Activated naive CD4-positive, alpha-beta T cell treated with anti-CD3 and anti-CD28 coated beads, Interleukin-2, amount 10 ng/mL, durations not matched to agents 7 days and 5 days (primary cell): ENCODE measurements around the gene KLHL35.

Source experiments
- CTCF ChIA-PET: fragments of 350-600 bp; sonication (Branson Sonifier 250); formaldehyde crosslinking; loops from one replicate; lab custom pipeline; 2021; ENCODE audit warnings: antibody characterized with exemption; lab: Charles Lee
- DNase-seq: peaks from one replicate; pipeline ENCODE4 v3.0.0-alpha.2; 2020
- H3K27ac Mint-ChIP-seq: one replicate; pipeline ENCODE4 v1.8.0; 2021; ENCODE audit warnings: mild to moderate bottlenecking, moderate library complexity, mixed read lengths
- H3K27me3 Mint-ChIP-seq: one replicate; pipeline ENCODE4 v1.8.0; 2021; ENCODE audit warnings: mild to moderate bottlenecking, mixed read lengths
- H3K36me3 Mint-ChIP-seq: one replicate; pipeline ENCODE4 v1.8.0; 2021; ENCODE audit warnings: mixed read lengths
- H3K4me1 Mint-ChIP-seq: one replicate; pipeline ENCODE4 v1.8.0; 2021; ENCODE audit warnings: mixed read lengths
- H3K4me3 Mint-ChIP-seq: one replicate; pipeline ENCODE4 v1.8.0; 2021; ENCODE audit warnings: mild to moderate bottlenecking, moderate library complexity, mixed read lengths
- H3K9me3 Mint-ChIP-seq: one replicate; pipeline ENCODE4 v1.8.0; 2021; ENCODE audit warnings: mixed read lengths

The KLHL35 gene

DNA sequence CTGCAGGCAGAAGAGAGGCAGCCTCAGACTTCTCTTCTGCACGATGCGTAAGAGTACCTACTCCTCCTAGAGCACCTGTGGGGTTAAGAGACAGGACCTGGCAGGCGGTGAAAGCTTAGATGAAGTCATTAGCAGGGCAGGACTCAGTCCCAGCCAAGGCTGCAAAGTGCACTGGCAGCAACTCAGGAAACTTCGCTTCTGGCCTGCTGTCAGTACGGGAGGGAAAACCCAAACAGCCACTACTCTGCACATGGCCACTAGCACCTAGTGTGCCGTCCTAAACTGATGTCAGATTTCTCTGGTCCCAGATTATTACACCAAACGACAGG is 8.8 kb upstream of the KLHL35 start:
- CTCF ChIA-PET = interaction anchor here (1.5 kb wide), 1 partner anchor 91 kb away, joined by 5 read pairs; no protein-coding TSS in a partner anchor

DNA sequence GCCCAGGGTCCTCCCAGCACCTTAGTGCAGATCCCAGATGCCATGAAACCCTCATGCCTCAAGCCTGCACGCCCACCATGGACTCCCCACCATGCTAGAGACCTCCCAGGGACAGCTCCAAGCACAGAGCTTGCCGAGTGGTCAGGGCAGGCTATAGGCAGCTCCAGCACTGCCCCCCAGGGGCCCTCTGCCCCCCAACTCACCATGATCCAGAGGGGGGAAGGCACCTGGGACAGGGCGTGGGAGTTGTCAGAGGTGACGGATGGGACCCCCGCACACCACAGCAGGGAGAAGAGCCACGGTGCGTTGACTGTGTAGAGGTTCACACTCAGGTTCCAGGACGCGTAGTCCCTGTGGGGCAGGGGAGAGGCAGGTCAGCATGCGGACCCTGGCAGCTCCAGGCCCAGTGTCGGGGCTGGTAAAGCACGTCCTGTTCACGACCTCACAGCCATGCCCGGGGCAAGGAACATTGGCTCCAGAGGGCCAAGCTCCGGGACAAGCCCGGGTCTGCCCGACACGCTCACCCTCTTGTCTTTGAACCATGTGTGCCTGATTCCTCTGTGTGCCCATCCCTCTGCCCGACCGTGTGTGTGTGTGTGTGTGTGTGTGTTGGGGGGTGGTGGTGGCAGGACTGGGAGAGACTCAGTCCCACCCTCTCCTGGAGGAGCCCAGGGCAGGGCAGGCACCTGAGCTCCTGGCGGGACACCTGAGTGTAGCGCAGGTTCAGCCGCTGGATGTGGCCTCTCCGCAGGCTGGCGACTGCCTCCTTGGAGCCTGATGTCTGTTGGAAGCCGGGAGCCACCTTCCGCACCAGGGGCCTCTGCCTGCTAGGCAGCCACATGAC is 8.2 kb upstream of the KLHL35 start:
- CTCF ChIA-PET = interaction anchor here (1.5 kb wide), 1 partner anchor 92 kb away, joined by 5 read pairs; no protein-coding TSS in a partner anchor
- no peaks in the 10 kb centered on the region for H3K9me3 Mint-ChIP-seq
- H3K4me3 Mint-ChIP-seq = no peak overlapping the region
- H3K27ac Mint-ChIP-seq = no peak overlapping the region
- peaks cover 8% of the 10 kb centered on the region for H3K27me3 Mint-ChIP-seq
- no peak for DNase-seq
- no peaks in the 10 kb centered on the region for H3K36me3 Mint-ChIP-seq
- H3K4me1 Mint-ChIP-seq = no peaks in the 10 kb centered on the region

More for the DNA sequence above, 8.8 kb upstream of the KLHL35 start:
- H3K27me3 Mint-ChIP-seq = peaks cover 8% of the 10 kb centered on the region
- H3K4me3 Mint-ChIP-seq = no peak overlapping the region
- no peak for DNase-seq
- H3K9me3 Mint-ChIP-seq = no peaks in the 10 kb centered on the region
- no peaks in the 10 kb centered on the region for H3K36me3 Mint-ChIP-seq
- no peaks in the 10 kb centered on the region for H3K4me1 Mint-ChIP-seq
- H3K27ac Mint-ChIP-seq = no peak overlapping the region

GRCh38 chr11:75439495-75440120 is 6.6 kb upstream of the KLHL35 start:
- Mint-ChIP-seq H3K9me3 (no peaks in the 10 kb centered on the region), H3K4me1 (no peaks in the 10 kb centered on the region), H3K27ac (no peak overlapping the region), H3K27me3 (peaks cover 11% of the 10 kb centered on the region), H3K4me3 (no peak overlapping the region), H3K36me3 (no peaks in the 10 kb centered on the region)
- CTCF ChIA-PET = interaction anchor here (0.9 kb wide), 1 partner anchor 92 kb away, joined by 3 read pairs; no protein-coding TSS in a partner anchor
- DNase-seq = no peak

DNA sequence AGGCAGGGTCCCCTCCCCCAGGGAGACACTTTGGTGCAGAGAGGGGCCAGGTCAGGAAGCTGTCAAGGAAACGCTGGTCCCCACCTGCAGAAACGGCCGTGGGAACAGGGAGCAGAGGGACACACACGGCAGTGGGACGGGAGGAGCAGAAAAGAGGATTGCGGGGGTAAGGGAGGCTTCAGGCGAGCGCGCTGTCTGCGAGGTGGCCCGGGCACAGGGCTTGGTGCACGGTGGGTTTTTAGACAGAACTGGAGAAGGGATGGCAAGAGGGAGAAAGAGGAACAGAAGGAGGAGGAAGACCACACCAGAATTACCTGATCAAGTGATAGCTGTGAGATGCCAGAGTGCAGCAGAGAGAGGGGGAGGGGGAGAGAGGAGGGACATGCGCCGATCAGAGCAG is 6.0 kb upstream of the KLHL35 start:
- no peak for DNase-seq
- Mint-ChIP-seq H3K36me3 (no peaks in the 10 kb centered on the region), H3K4me1 (no peaks in the 10 kb centered on the region), H3K27me3 (peaks cover 17% of the 10 kb centered on the region), H3K9me3 (no peaks in the 10 kb centered on the region), H3K27ac (no peak overlapping the region), H3K4me3 (no peak overlapping the region)
- CTCF ChIA-PET = interaction anchor here (0.9 kb wide), 1 partner anchor 93 kb away, joined by 3 read pairs; no protein-coding TSS in a partner anchor

- CTCF ChIA-PET = no interaction called here
- H3K9me3 Mint-ChIP-seq = no peaks in the 10 kb centered on the region
- peaks cover 26% of the 10 kb centered on the region for H3K27me3 Mint-ChIP-seq
- no peak overlapping the region for H3K27ac Mint-ChIP-seq
- H3K4me3 Mint-ChIP-seq = no peak overlapping the region
- no peak for DNase-seq
- no peaks in the 10 kb centered on the region for H3K4me1 Mint-ChIP-seq
- no peaks in the 10 kb centered on the region for H3K36me3 Mint-ChIP-seq
These were observed 5.1 kb upstream of the KLHL35 start for GRCh38 chr11:75437966-75438659.

DNA sequence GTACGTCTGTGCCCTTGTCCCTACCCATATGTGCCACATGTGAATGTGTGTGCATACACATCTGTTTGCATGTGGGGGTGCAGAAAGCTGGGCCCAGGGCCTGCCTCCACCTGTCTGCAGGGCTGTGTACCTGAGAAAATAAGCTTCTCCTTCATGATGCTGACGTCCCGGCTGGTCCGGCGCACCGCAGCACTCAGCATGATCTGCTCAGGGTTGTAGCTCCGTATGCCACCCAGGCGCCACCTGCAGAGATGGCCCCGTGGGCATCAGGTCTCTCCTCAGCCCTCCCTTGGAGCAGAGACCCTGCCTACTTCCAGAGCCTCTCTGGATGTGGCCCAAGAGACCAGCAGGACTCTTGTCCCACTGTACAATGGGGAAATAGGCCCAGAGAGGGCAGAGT is 3.8 kb upstream of the KLHL35 start:
- CTCF ChIA-PET = interaction anchor here (0.8 to 1.4 kb wide), 2 partner anchors 29 to 96 kb away, joined by 3 read pairs; no protein-coding TSS in a partner anchor
- H3K27me3 Mint-ChIP-seq = peaks cover 39% of the 10 kb centered on the region

DNA sequence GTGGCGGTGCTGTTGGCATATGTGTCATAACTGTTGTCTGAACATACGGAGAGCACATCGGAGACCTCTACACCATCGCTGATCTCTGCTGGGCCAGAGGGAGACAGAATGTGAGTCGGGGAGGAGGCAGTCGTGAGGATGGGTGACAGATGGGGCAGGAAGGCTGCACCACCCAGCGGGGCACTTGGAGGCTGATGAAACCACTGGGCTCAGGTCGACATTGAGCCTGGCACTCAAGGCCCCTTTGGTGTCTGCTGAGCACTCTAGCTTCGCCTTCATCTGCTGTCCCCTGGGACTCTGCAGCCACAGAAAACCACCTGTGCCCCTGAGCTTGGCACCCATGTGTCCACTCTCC is 2.5 kb upstream of the KLHL35 start:
- Mint-ChIP-seq H3K27ac (no peak overlapping the region), H3K36me3 (peaks cover 2% of the 10 kb centered on the region), H3K27me3 (peaks cover 52% of the 10 kb centered on the region), H3K9me3 (no peaks in the 10 kb centered on the region), H3K4me3 (no peak overlapping the region), H3K4me1 (peaks cover 9% of the 10 kb centered on the region)
- CTCF ChIA-PET = no interaction called here
- no peak for DNase-seq

More for the DNA sequence above, 3.8 kb upstream of the KLHL35 start:
- Mint-ChIP-seq H3K36me3 (no peaks in the 10 kb centered on the region), H3K27ac (no peak overlapping the region), H3K9me3 (no peaks in the 10 kb centered on the region), H3K4me3 (no peak overlapping the region), H3K4me1 (no peaks in the 10 kb centered on the region)
- no peak for DNase-seq

DNA sequence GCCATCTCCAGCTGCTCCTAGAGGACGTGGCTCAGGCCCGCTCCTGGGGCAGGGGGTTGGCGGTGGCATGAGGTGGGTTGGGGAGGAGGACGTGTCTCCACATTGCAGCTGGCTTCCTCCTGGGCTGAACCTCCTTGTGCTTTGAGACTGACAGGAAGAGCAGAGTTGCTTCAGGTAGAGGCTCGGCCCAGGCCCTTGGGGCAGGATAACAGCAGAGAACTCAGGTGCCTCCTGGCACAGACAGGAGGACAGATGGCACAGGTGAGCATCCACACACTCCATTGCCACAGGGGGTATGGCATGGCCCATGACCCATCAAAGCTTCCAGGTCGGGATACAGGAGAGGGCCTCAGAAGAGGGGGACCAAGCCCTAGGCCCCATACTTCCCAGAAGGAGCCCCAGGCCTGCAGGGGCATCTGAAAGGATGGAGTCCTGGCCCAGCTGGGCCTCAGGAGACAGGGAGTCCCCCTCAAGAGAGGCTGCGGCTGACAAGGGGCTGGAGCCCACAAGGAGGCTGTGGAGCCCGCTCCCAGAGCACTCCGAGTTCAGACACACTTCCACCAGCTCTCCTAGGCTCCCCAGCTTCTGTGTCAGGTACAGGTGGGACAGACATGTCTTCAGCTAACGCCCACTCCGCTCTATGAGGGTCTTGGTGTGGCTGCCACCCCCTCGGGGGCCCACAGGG is 2.0 kb upstream of the KLHL35 start:
- Mint-ChIP-seq H3K4me1 (peaks cover 11% of the 10 kb centered on the region), H3K27me3 (peaks cover 55% of the 10 kb centered on the region), H3K9me3 (no peaks in the 10 kb centered on the region), H3K36me3 (peaks cover 4% of the 10 kb centered on the region), H3K4me3 (no peak overlapping the region), H3K27ac (no peak overlapping the region)
- DNase-seq = no peak
- CTCF ChIA-PET = interaction anchor here (2.1 kb wide), 1 partner anchor 10 kb away, joined by 8 read pairs; no protein-coding TSS in a partner anchor

- H3K27ac Mint-ChIP-seq = no peak overlapping the region
- peaks cover 8% of the 10 kb centered on the region for H3K36me3 Mint-ChIP-seq
- CTCF ChIA-PET = interaction anchor here (2.1 kb wide), 1 partner anchor 11 kb away, joined by 8 read pairs; no protein-coding TSS in a partner anchor
- peaks cover 16% of the 10 kb centered on the region for H3K4me1 Mint-ChIP-seq
- peaks cover 4% of the 10 kb centered on the region for H3K9me3 Mint-ChIP-seq
- H3K27me3 Mint-ChIP-seq = peaks cover 61% of the 10 kb centered on the region
- no peak for DNase-seq
- no peak overlapping the region for H3K4me3 Mint-ChIP-seq
These were observed 1.0 kb upstream of the KLHL35 start for GRCh38 chr11:75434051-75434450.

DNA sequence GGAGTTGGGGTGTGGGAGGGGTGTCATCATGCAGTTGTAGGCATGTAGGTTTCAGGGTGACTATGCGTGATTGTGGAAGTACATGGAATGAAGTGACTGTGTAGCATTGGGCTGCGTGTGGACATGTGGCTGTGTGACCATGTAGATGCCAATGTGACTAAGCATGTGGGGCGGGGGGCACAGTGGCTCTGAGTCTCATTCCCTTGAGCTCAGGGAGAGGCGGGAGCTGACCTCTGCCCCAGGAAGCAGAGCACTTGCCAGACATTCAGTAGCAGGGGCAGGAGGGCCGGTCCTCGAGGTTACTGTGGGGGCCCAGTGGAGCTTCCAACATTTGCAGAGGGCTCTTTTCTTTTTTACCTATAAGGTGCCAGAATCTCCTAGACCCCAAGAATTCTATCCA is 440 bp upstream of the KLHL35 start:
- peaks cover 10% of the 10 kb centered on the region for H3K36me3 Mint-ChIP-seq
- peaks cover 68% of the 10 kb centered on the region for H3K27me3 Mint-ChIP-seq
- H3K9me3 Mint-ChIP-seq = peaks cover 7% of the 10 kb centered on the region
- no peak for DNase-seq
- no peak overlapping the region for H3K27ac Mint-ChIP-seq
- CTCF ChIA-PET = interaction anchor here (2.1 kb wide), 1 partner anchor 11 kb away, joined by 8 read pairs; no protein-coding TSS in a partner anchor
- H3K4me1 Mint-ChIP-seq = peaks cover 21% of the 10 kb centered on the region
- H3K4me3 Mint-ChIP-seq = no peak overlapping the region

DNA sequence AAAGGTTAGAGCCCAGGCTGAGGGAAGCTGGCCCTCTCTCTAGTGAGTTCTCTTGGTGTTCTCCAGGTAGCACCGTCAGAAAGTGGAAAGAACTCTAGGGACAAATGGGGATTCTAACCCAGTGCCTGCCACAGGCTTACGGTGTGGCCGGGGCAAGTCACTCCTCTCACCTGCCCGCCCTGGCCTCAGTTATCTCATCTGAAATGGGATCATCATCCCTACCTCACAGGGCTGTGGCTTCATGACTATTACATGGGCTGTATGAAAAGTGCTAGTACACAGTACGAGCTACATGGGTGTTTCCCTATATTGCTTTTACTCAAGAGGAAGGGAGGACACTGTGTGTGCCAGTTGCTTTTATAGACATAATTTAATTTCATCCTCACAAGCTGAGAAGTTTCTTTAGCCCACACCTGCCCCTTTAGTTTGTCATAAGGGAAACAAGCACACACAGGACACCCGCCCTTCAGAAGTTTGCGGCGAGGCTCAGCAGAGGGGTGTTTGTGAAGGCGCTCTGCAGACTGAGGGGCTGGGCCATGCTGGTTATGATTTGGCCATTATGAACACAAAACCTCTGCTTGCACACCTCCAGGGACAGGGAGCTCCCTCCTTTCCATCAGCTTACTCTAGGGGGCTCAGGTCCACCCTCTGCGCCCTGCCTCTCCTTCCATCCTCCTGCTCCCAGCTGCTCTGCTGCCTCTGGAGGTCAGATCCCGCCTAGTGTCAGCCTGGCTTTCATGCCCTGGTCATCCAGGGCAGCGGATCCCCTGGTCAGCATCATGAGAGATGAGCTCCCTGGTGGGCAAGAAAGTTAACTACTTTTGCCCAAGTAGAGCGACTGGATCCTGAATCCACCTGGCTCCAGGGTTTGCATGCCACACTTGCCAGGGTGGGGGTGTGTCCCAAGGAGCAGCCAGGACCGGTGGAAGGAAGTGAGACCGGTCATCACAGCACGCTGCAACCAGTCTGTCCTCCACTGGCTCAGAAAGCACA is 1.2 kb downstream of the KLHL35 start:
- CTCF ChIA-PET = interaction anchor here (0.8 to 1.0 kb wide), 2 partner anchors 43 to 103 kb away, joined by 3 to 5 read pairs; no protein-coding TSS in a partner anchor
- Mint-ChIP-seq H3K27ac (no peak overlapping the region), H3K36me3 (peaks cover 10% of the 10 kb centered on the region), H3K4me1 (peaks cover 26% of the 10 kb centered on the region), H3K27me3 (peaks cover 80% of the 10 kb centered on the region), H3K9me3 (peaks cover 7% of the 10 kb centered on the region), H3K4me3 (peak overlapping the region; percentile 45)
- no peak for DNase-seq

- Mint-ChIP-seq H3K27me3 (peaks cover 86% of the 10 kb centered on the region), H3K4me3 (peak overlapping the region; percentile 65), H3K36me3 (peaks cover 10% of the 10 kb centered on the region), H3K27ac (peak overlapping the region; percentile 53), H3K4me1 (peaks cover 26% of the 10 kb centered on the region), H3K9me3 (peaks cover 7% of the 10 kb centered on the region)
- no peak for DNase-seq
- CTCF ChIA-PET = interaction anchor here (0.6 to 1.4 kb wide), 3 partner anchors 43 to 275 kb away, joined by 3 to 5 read pairs (median 3); partner anchors contain the start of gene TPBGL
These were observed 2.1 kb downstream of the KLHL35 start for GRCh38 chr11:75430714-75431532.
